ENCODE data around the gene SPSB1. TPM values are rescaled to one million over a fixed set of nuclear protein-coding genes. Genes with fewer than 3 reads are reported as not detected.

Gene SPSB1
- total and polyA plus RNA-seq, 2 of the 4 experiments (the other 2 are of a cell fraction) = 16.7 to 19.8 TPM

DNA sequence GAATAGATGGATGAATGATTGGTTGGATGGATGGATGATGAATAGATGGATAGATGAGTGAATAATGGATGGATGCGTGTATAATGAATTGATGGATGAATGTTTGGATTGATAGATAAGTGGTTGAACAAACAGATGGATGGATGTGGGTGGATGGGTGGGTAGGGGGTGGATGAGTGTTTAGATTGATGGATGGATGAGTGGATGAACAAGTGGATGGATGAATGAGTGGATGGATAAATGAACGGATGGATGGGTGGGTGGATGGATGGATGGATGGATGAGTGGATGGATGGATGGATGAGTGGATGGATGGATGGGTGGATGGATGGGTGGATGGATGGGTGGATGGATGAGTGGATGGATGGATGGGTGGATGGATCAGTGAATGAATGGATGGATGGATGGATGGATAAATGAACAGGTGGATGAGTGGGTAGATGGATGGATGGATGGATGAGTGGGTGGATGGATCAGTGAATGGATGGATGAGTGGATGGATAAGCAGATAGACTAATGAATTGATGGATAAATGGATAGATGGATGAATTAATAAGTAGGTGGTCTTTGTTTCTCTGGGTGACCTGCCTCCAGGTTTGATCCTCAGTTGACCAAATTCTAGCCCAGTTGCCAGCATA, 64.3 kb downstream of the SPSB1 start:
- no peak overlapping the region for H4K8ac ChIP-seq (ENCODE audit: low read depth in 2 of 2, low read length in 2 of 2)
- no TSS peak for BruUV-seq (replicated peaks)
- intact Hi-C loops (cut with micrococcal nuclease) = no loop called here

More for the DNA sequence above, 64.3 kb downstream of the SPSB1 start:
- Histone ChIP-seq H4K91ac (ENCODE audit: insufficient read depth, low read depth, low read length) (no peak overlapping the region), H3K23ac (ENCODE audit: low read depth, low read length) (no peak overlapping the region), H2AFZ (replicated peaks; ENCODE audit: low read length, poor library complexity) (no peak overlapping the region), H3K18ac (ENCODE audit: low read depth, low read length) (no peak overlapping the region), H4K5ac (ENCODE audit: low read depth, low read length) (no peak overlapping the region), H3K9me3 (ENCODE audit: control insufficient read depth, insufficient read depth, low read length) (no peaks in the 10 kb centered on the region), H3K27me3 (ENCODE audit: control insufficient read depth, insufficient read depth, low read length) (no peaks in the 10 kb centered on the region), H2BK20ac (ENCODE audit: low read depth, low read length) (no peak overlapping the region), H3K79me1 (ENCODE audit: low read depth in 1 of 2, low read length in 2 of 2) (peaks cover 38 to 91% of the 10 kb centered on the region in 2 experiments), H4K20me1 (ENCODE audit: insufficient read depth, low read length) (peaks cover 88% of the 10 kb centered on the region), H3K9ac (ENCODE audit: low read depth, low read length) (no peak overlapping the region), H3K4ac (ENCODE audit: low read depth, low read length) (no peak overlapping the region), H3K36me3 (ENCODE audit: control insufficient read depth, insufficient read depth, low read length) (peaks cover 31% of the 10 kb centered on the region), H2AK9ac (replicated peaks; ENCODE audit: low read depth, low read length, poor library complexity) (no peak overlapping the region), H3K14ac (replicated peaks; ENCODE audit: low read depth, low read length) (no peak overlapping the region), H2BK5ac (ENCODE audit: low read depth, low read length, poor library complexity, severe bottlenecking) (peak overlapping the region; percentile 10), H3K4me3 (ENCODE audit: insufficient read depth, low read depth, low read length) (no peak overlapping the region), H3K56ac (ENCODE audit: extremely low read depth, insufficient read depth, low read length) (no peak overlapping the region), H3K4me1 (ENCODE audit: control insufficient read depth, insufficient read depth, low read length) (peaks cover 5% of the 10 kb centered on the region; the same call in 1 of the 2 replicates), H3K9me1 (ENCODE audit: insufficient read depth, low read length) (peaks cover 20% of the 10 kb centered on the region), H3K27ac (ENCODE audit: insufficient read depth, low read length) (no peak overlapping the region), H2BK120ac (ENCODE audit: low read depth, low read length) (no peak overlapping the region), H2AK5ac (ENCODE audit: low read depth, low read length) (no peak overlapping the region), H3K4me2 (ENCODE audit: low read depth, low read length) (no peak overlapping the region), H2BK15ac (ENCODE audit: low read depth, low read length) (no peak overlapping the region)
- CTCF ChIA-PET = no interaction called here
- ATAC-seq (ENCODE audit: low read depth) (no peak), DNase-seq (no peak)
- POLR2A ChIA-PET (ENCODE audit: unreplicated experiment) = no interaction called here
- in situ Hi-C loops (cut with MboI; ENCODE audit: low sequenced_read_pairs) (no loop called here), dilution Hi-C loops (cut with HindIII; ENCODE audit: low sequenced_read_pairs, unreplicated experiment) (no loop called here)
- TF ChIP-seq MXI1 (IDR thresholded peaks at IDR 0.05; ENCODE audit: borderline replicate concordance, low read depth, low read length) (no peak), FOS (IDR thresholded peaks at IDR 0.05; ENCODE audit: low read depth, low read length) (no peak)
- 88 to 95% methylated on average over 1 to 2 of the region's 2 CpGs for WGBS, 2 experiments (ENCODE audit: extremely low coverage in 2 of 2, insufficient read length in 1 of 2)

Data from IMR-90 (cell line).